Esophagus muscularis mucosa (tissue), 4 donors: ENCODE measurements around the gene RSPH3.

Experiments used
- CTCF ChIP-seq, 3 experiments: fragments of 200-600 bp in 2 of 3; fragments of 450-650 bp in 1 of 3; sonication (generic) in 2 of 3; IDR thresholded peaks; one replicate each; pipeline ENCODE4 v1.5.1; 2017 to 2019; ENCODE audit warnings: antibody characterized with exemption in 3 of 3, mild to moderate bottlenecking in 2 of 3, moderate library complexity in 1 of 3
- EP300 ChIP-seq: sonication (generic); formaldehyde crosslinking; IDR thresholded peaks from one replicate; pipeline ENCODE4 v1.6.1; 2017; ENCODE audit warnings: antibody characterized with exemption
- POLR2A ChIP-seq: fragments of 450-650 bp; IDR thresholded peaks from one replicate; pipeline ENCODE4 v1.6.1; 2017; ENCODE audit warnings: antibody characterized with exemption, moderate library complexity, mild to moderate bottlenecking, low read depth

GRCh38 chr6:158999154-158999665 lies 792 bp downstream of the RSPH3 start:
- TF ChIP-seq CTCF (IDR thresholded peaks at IDR 0.05), result no peak
- TF ChIP-seq EP300, result no peak
- no peak for TF ChIP-seq POLR2A
